HCT116 (cell line): ENCODE results near the gene OVOL3. TPM values are rescaled to one million over a fixed set of nuclear protein-coding genes. Genes with fewer than 3 reads are reported as not detected.

Source experiments
- ATAC-seq: fragments of 200-7000 bp; cut with Tn5 transposase; 2 replicates; pipeline ENCODE4 v1.9.1; 2020; ENCODE audit warnings: mild to moderate bottlenecking, moderate library complexity
- BruUV-seq: library from RNA; stranded (reverse); fragments of 400-500 nt; replicated peaks from 2 replicates; lab custom pipeline; 2021; lab: Mats Ljungman, UMichigan
- CTCF ChIA-PET: fragments of 300-600 bp; sonication (Branson Sonifier 250); formaldehyde crosslinking; loops from one replicate; lab custom pipeline; 2021; ENCODE audit warnings: antibody characterized with exemption; lab: Charles Lee
- POLR2A ChIA-PET: fragments of 300-600, 350-600 bp; sonication (Branson Sonifier 250); formaldehyde crosslinking; loops from one replicate; lab custom pipeline; 2021; ENCODE audit warnings: antibody characterized with exemption; lab: Charles Lee
- RAD21 ChIA-PET, 2 experiments: fragments of 300-600 bp; sonication (Branson Sonifier 250); formaldehyde crosslinking; loops; one replicate each; lab custom pipeline; 2023; ENCODE audit warnings: low total read pairs in 2 of 2; ENCODE audit not compliant: uncharacterized antibody in 2 of 2, unreplicated experiment in 2 of 2, low non-redundant PET in 1 of 2; lab: Charles Lee
- DNase-seq: peaks from one replicate; pipeline ENCODE4 v3.0.0-alpha.2; 2010; ENCODE audit warnings: low read depth, low spot score
- H2AFZ ChIP-seq: fragments of 200-600 bp; shearing (Covaris generic), sonication (generic); 2 replicates; pipeline ENCODE4 v1.6.1; 2017; ENCODE audit warnings: low read depth, mixed run types, mixed read lengths, antibody characterized with exemption, low read length; ENCODE audit not compliant: poor library complexity, severe bottlenecking
- H3K27ac ChIP-seq: 2 replicates; pipeline ENCODE4 v1.5.1; 2012; ENCODE audit warnings: low read depth, low read length
- H3K27me3 ChIP-seq: fragments of 200-600 bp; sonication (generic); 2 replicates; pipeline ENCODE4 v1.6.1; 2016; ENCODE audit warnings: mixed run types, low read length, mixed read lengths; ENCODE audit not compliant: insufficient read depth
- H3K36me3 ChIP-seq, 2 experiments: fragments of 200-500 bp in 1 of 2; fragments of 200-600 bp in 1 of 2; sonication (Bioruptor generic) in 1 of 2; sonication (generic) in 1 of 2; 2 replicates each; pipeline versions ENCODE4 v1.5.1 to v1.6.1; 2014 to 2016; ENCODE audit warnings: low read length in 2 of 2, inconsistent platforms in 1 of 2, mixed read lengths in 1 of 2, mixed run types in 1 of 2; ENCODE audit not compliant: insufficient read depth in 2 of 2, control insufficient read depth in 1 of 2
- H3K4me1 ChIP-seq, 2 experiments: fragments of 200-600 bp in 1 of 2; sonication (generic) in 1 of 2; 2 replicates each; pipeline versions ENCODE4 v1.5.1 to v1.6.1; 2012 to 2017; ENCODE audit warnings: low read length in 2 of 2, inconsistent platforms in 1 of 2, mild to moderate bottlenecking in 1 of 2, mixed read lengths in 1 of 2, mixed run types in 1 of 2, moderate library complexity in 1 of 2; ENCODE audit not compliant: insufficient read depth in 2 of 2, control insufficient read depth in 1 of 2
- H3K4me2 ChIP-seq: fragments of 200-600 bp; sonication (generic); 2 replicates; pipeline ENCODE4 v1.6.1; 2017; ENCODE audit warnings: mixed run types, low read length, mixed read lengths
- H3K4me3 ChIP-seq, 2 experiments: fragments of 200-600 bp in 1 of 2; sonication (generic) in 1 of 2; replicated peaks in 1 of 2; 2 replicates each; pipeline ENCODE4 v1.5.1; 2011 to 2016; ENCODE audit warnings: low read length in 2 of 2, control low read depth in 1 of 2, low read depth in 1 of 2, mild to moderate bottlenecking in 1 of 2, mixed read lengths in 1 of 2, mixed run types in 1 of 2
- H3K79me2 ChIP-seq: fragments of 200-600 bp; sonication (generic); 2 replicates; pipeline ENCODE4 v1.6.1; 2017; ENCODE audit warnings: mild to moderate bottlenecking, mixed run types, low read length, moderate library complexity, mixed read lengths; ENCODE audit not compliant: insufficient read depth
- H3K9ac ChIP-seq: fragments of 200-600 bp; sonication (generic); 2 replicates; pipeline ENCODE4 v1.6.1; 2016; ENCODE audit warnings: low read length, mixed read lengths
- H3K9me2 ChIP-seq: fragments of 200-600 bp; sonication (generic), shearing (Covaris generic); 2 replicates; pipeline ENCODE4 v1.6.1; 2017; ENCODE audit warnings: mixed run types, mild to moderate bottlenecking, moderate library complexity; ENCODE audit not compliant: insufficient read depth
- H3K9me3 ChIP-seq, 2 experiments: fragments of 200-500 bp in 1 of 2; fragments of 200-600 bp in 1 of 2; sonication (Bioruptor generic) in 1 of 2; sonication (generic) in 1 of 2; 2 replicates each; pipeline ENCODE4 v1.6.1; 2014 to 2017; ENCODE audit warnings: low read length in 2 of 2, mixed read lengths in 2 of 2, inconsistent platforms in 1 of 2, low read depth in 1 of 2, mild to moderate bottlenecking in 1 of 2, mixed run types in 1 of 2, moderate library complexity in 1 of 2; ENCODE audit not compliant: control insufficient read depth in 1 of 2, insufficient read depth in 1 of 2
- H4K20me1 ChIP-seq: fragments of 200-600 bp; sonication (generic), shearing (Covaris generic); 2 replicates; pipeline ENCODE4 v1.6.1; 2017; ENCODE audit warnings: mixed run types, mild to moderate bottlenecking, moderate library complexity; ENCODE audit not compliant: insufficient read depth
- ELF1 ChIP-seq: IDR thresholded peaks from 2 replicates; pipeline ENCODE4 v1.6.1; 2012; ENCODE audit warnings: low read depth, borderline replicate concordance
- EZH2phosphoT487 ChIP-seq: fragments of 200-600 bp; IDR thresholded peaks from 2 replicates; pipeline ENCODE4 v1.6.1; 2018; ENCODE audit warnings: antibody characterized with exemption, borderline replicate concordance
- MAX ChIP-seq: IDR thresholded peaks from 2 replicates; pipeline ENCODE4 v1.6.1; 2012
- POLR2AphosphoS5 ChIP-seq: IDR thresholded peaks from 2 replicates; pipeline ENCODE4 v1.6.1; 2011; ENCODE audit warnings: mild to moderate bottlenecking, low read depth, low read length, moderate library complexity
- SIN3A ChIP-seq: IDR thresholded peaks from 2 replicates; pipeline ENCODE4 v1.6.1; 2012; ENCODE audit warnings: low read depth
- SRF ChIP-seq: IDR thresholded peaks from 2 replicates; pipeline ENCODE4 v1.6.1; 2012; ENCODE audit warnings: low read depth
- ZBTB33 ChIP-seq: IDR thresholded peaks from 2 replicates; pipeline ENCODE4 v1.6.1; 2011; ENCODE audit warnings: mild to moderate bottlenecking, low read length, moderate library complexity; ENCODE audit not compliant: insufficient replicate concordance; ENCODE audit errors: extremely low read depth
- intact Hi-C: fragments of 100-400 bp; cut with micrococcal nuclease; formaldehyde crosslinking; loops from 2 replicates; pipeline ENCODE4 v1.10.0; 2022
- total RNA-seq: library from RNA; stranded (reverse); gene quantifications from one replicate; pipeline ENCODE4 v1.2.1, GENCODE V29; 2021; ENCODE audit not compliant: unreplicated experiment

The OVOL3 gene
- total RNA-seq, 1 experiment from 2014 or later: not detected

GRCh38 chr19:36121486-36122124 lies 10.7 kb downstream of the OVOL3 start:
- BruUV-seq: no TSS peak
- ChIA-PET CTCF (no interaction called here), RAD21 (no interaction called here), POLR2A (no interaction called here)
- Histone ChIP-seq H3K36me3 (peaks cover 11 to 14% of the 10 kb centered on the region in 2 experiments; a peak in 3 of 4 replicates), H3K4me1 (peaks cover under 1 to 4% of the 10 kb centered on the region in 2 experiments; a peak in 3 of 4 replicates), H3K9me2 (no peaks in the 10 kb centered on the region), H3K4me3 (no peak overlapping the region), H2AFZ (no peak overlapping the region), H3K4me2 (no peak overlapping the region), H3K27me3 (no peaks in the 10 kb centered on the region), H3K9me3 (no peaks in the 10 kb centered on the region), H3K79me2 (no peaks in the 10 kb centered on the region), H4K20me1 (no peaks in the 10 kb centered on the region), H3K9ac (no peak overlapping the region), H3K27ac (no peak overlapping the region)
- no peak for TF ChIP-seq MAX
- no peak for TF ChIP-seq SIN3A
- TF ChIP-seq EZH2phosphoT487: no peak
- no peak for TF ChIP-seq POLR2AphosphoS5
- TF ChIP-seq ELF1: no peak
- TF ChIP-seq SRF: no peak
- TF ChIP-seq ZBTB33: no peak
- no peak for DNase-seq
- no peak for ATAC-seq
- intact Hi-C loops: no loop called here
